GM23338 (cell line): ENCODE results near the gene EXOC3L1. TPM values are rescaled to one million over a fixed set of nuclear protein-coding genes. Genes with fewer than 3 reads are reported as not detected.
A peak's percentile ranks its signal among the peaks of the same experiment; 100 is the strongest.

Experiments used
- ATAC-seq: fragments of 200-7000 bp; cut with Tn5 transposase; 3 replicates; pipeline ENCODE4 v1.9.1; 2020
- DNase-seq: peaks from one replicate; pipeline ENCODE4 v3.0.0-alpha.2; 2015; ENCODE audit warnings: low spot score
- H2AFZ ChIP-seq: fragments of 200-600 bp; sonication (generic); 2 replicates; pipeline ENCODE4 v1.8.0; 2016; ENCODE audit warnings: antibody characterized with exemption, mild to moderate bottlenecking, moderate library complexity
- H3F3A ChIP-seq: fragments of 200-600 bp; sonication (generic); replicated peaks from 2 replicates; pipeline ENCODE4 v1.8.0; 2017; ENCODE audit warnings: antibody characterized with exemption, mixed run types, low read depth
- H3K27ac ChIP-seq: fragments of 200-600 bp; sonication (generic); 2 replicates; pipeline ENCODE4 v1.6.1; 2016; ENCODE audit warnings: low read depth
- H3K27me3 ChIP-seq: fragments of 200-600 bp; sonication (generic); 2 replicates; pipeline ENCODE4 v1.8.0; 2016; ENCODE audit warnings: mild to moderate bottlenecking, mixed run types, moderate library complexity; ENCODE audit not compliant: insufficient read depth
- H3K36me3 ChIP-seq: fragments of 200-600 bp; sonication (generic); 2 replicates; pipeline ENCODE4 v1.8.0; 2016; ENCODE audit warnings: mild to moderate bottlenecking; ENCODE audit not compliant: insufficient read depth
- H3K4me1 ChIP-seq: fragments of 200-600 bp; sonication (generic); 2 replicates; pipeline ENCODE4 v1.8.0; 2016; ENCODE audit warnings: mild to moderate bottlenecking, moderate library complexity; ENCODE audit not compliant: insufficient read depth
- H3K4me2 ChIP-seq: fragments of 200-600 bp; sonication (generic); 2 replicates; pipeline ENCODE4 v1.7.1; 2017; ENCODE audit warnings: mixed run types
- H3K4me3 ChIP-seq: fragments of 200-600 bp; sonication (generic); 2 replicates; pipeline ENCODE4 v1.6.1; 2016; ENCODE audit warnings: mixed run types
- H3K79me2 ChIP-seq: fragments of 200-600 bp; sonication (generic); replicated peaks from 2 replicates; pipeline ENCODE4 v1.8.0; 2017; ENCODE audit warnings: mild to moderate bottlenecking; ENCODE audit not compliant: insufficient read depth
- H3K9me2 ChIP-seq: fragments of 200-600 bp; sonication (generic); 2 replicates; pipeline ENCODE4 v1.8.0; 2017; ENCODE audit not compliant: insufficient read depth
- H4K20me1 ChIP-seq: fragments of 200-600 bp; sonication (generic); replicated peaks from 2 replicates; pipeline ENCODE4 v1.8.0; 2017; ENCODE audit warnings: mild to moderate bottlenecking; ENCODE audit not compliant: insufficient read depth
- H3K27ac Mint-ChIP-seq: 2 replicates; pipeline ENCODE4 v1.8.0; 2020; ENCODE audit warnings: inconsistent platforms, mild to moderate bottlenecking, moderate library complexity, mixed read lengths
- H3K27me3 Mint-ChIP-seq: 3 replicates; pipeline ENCODE4 v1.8.0; 2022; ENCODE audit warnings: low read depth, mild to moderate bottlenecking, moderate library complexity, mixed read lengths, inconsistent platforms; ENCODE audit not compliant: insufficient read depth, poor library complexity
- H3K36me3 Mint-ChIP-seq: 3 replicates; pipeline ENCODE4 v1.8.0; 2021; ENCODE audit warnings: low read depth, mild to moderate bottlenecking, inconsistent platforms, moderate library complexity, mixed read lengths
- H3K4me1 Mint-ChIP-seq: 3 replicates; pipeline ENCODE4 v1.8.0; 2020; ENCODE audit warnings: mild to moderate bottlenecking, inconsistent platforms, mixed read lengths
- H3K4me3 Mint-ChIP-seq: 3 replicates; pipeline ENCODE4 v1.8.0; 2021; ENCODE audit warnings: moderate library complexity, mild to moderate bottlenecking, inconsistent platforms, mixed read lengths
- H3K9me3 Mint-ChIP-seq: 3 replicates; pipeline ENCODE4 v1.8.0; 2020; ENCODE audit warnings: moderate library complexity, mild to moderate bottlenecking, inconsistent platforms, mixed read lengths
- EZH2 ChIP-seq: fragments of 200-600 bp; sonication (generic); IDR thresholded peaks from one replicate; pipeline ENCODE4 v1.8.0; 2017; ENCODE audit warnings: antibody characterized with exemption, mild to moderate bottlenecking, low read depth; ENCODE audit not compliant: unreplicated experiment
- EZH2phosphoT487 ChIP-seq: fragments of 200-600 bp; sonication (generic); IDR thresholded peaks from one replicate; pipeline ENCODE4 v1.8.1; 2018; ENCODE audit warnings: antibody characterized with exemption; ENCODE audit not compliant: unreplicated experiment
- JUNB ChIP-seq: IDR thresholded peaks from one replicate; pipeline ENCODE4 v1.6.1; 2016; ENCODE audit warnings: antibody characterized with exemption; ENCODE audit not compliant: unreplicated experiment
- POLR2AphosphoS5 ChIP-seq: IDR thresholded peaks from 2 replicates; pipeline ENCODE4 v1.6.1; 2016; ENCODE audit warnings: antibody characterized with exemption, low read depth
- polyA plus RNA-seq: library from polyadenylated mRNA; unstranded; fragments of >200 nt; fragmentation: Nextera tagmentation; extraction: Ambion mirVana; gene quantifications from 2 replicates; pipeline ENCODE4 v1.2.1, GENCODE V29; 2016
- total RNA-seq: library from RNA; depleted of rRNA; stranded (reverse); fragments of >200 nt; shearing (Covaris generic); gene quantifications from 2 replicates; pipeline ENCODE4 v1.2.3, GENCODE V29; 2014

EXOC3L1 gene
- total and polyA plus RNA-seq, 2 experiments from 2014 or later, result 1.1 to 2.3 TPM

GRCh38 chr16:67166598-67167168 is 23.3 kb downstream of the EXOC3L1 start:
- H3K4me3 Mint-ChIP-seq, result peak overlapping the region; percentile 62; the same call in 2 of the 3 replicates
- peak overlapping the region; percentile 79; the same call in 1 of the 2 replicates for H3K4me2 ChIP-seq
- no peak for DNase-seq

DNA sequence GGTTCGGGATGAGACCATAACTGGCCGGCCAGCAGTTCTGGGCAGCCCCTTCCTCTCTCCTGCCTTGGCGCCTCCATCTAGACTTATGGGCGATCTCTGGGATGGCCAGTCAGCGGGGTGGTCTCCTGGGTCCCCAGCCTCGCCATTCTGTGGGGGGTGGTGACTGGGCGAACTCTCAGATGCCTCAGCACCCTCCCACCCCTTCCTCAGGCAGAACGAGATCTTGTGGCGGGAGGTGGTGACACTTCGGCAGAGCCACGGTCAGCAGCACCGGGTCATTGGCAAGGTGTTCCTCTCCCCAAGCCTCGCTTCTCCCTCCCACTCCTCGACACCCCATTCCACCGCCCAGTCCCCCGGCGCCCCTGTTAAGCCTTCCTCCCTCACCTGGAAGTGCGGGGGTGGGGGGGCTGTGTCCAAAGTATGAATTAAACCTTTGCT is 23.8 kb downstream of the EXOC3L1 start:
- no peak for DNase-seq
- H3K4me1 ChIP-seq, result peaks cover 22% of the 10 kb centered on the region
- no peaks in the 10 kb centered on the region; the same call in 2 of the 3 replicates for H3K9me3 Mint-ChIP-seq
- H3K27ac Mint-ChIP-seq, result no peak overlapping the region
- no peak for ATAC-seq
- peaks cover 39% of the 10 kb centered on the region for H3K4me1 Mint-ChIP-seq
- H3K36me3 ChIP-seq, result no peaks in the 10 kb centered on the region
- peaks cover 95% of the 10 kb centered on the region for H3K27me3 Mint-ChIP-seq
- H3K4me3 ChIP-seq, result 0 out of 2 replicates have a peak overlapping the region, but pooled peaks have one; percentile 28
- H2AFZ ChIP-seq, result no peak overlapping the region
- TF ChIP-seq JUNB (no peak), EZH2phosphoT487 (peak; percentile 80), EZH2 (peak; percentile 96)
- no peaks in the 10 kb centered on the region for H3K9me2 ChIP-seq
- peaks cover 10% of the 10 kb centered on the region; the same call in 1 of the 2 replicates for H3F3A ChIP-seq
- no peaks in the 10 kb centered on the region for H3K79me2 ChIP-seq
- H3K27me3 ChIP-seq, result peaks cover 97% of the 10 kb centered on the region
- no peaks in the 10 kb centered on the region for H3K36me3 Mint-ChIP-seq
- peak overlapping the region; percentile 79; the same call in 1 of the 2 replicates for H3K4me2 ChIP-seq
- H3K4me3 Mint-ChIP-seq, result peak overlapping the region; percentile 62
- H3K27ac ChIP-seq, result no peak overlapping the region
- no peaks in the 10 kb centered on the region; the same call in 1 of the 2 replicates for H4K20me1 ChIP-seq

More at GRCh38 chr16:67166598-67167168, 23.3 kb downstream of the EXOC3L1 start:
- no peaks in the 10 kb centered on the region; the same call in 2 of the 3 replicates for H3K9me3 Mint-ChIP-seq
- H3K27me3 Mint-ChIP-seq, result peaks cover 95% of the 10 kb centered on the region
- peaks cover 40% of the 10 kb centered on the region for H3K4me1 Mint-ChIP-seq
- TF ChIP-seq EZH2 (peak; percentile 37), POLR2AphosphoS5 (no peak)
- Histone ChIP-seq H3K4me1 (peaks cover 21% of the 10 kb centered on the region), H4K20me1 (no peaks in the 10 kb centered on the region; the same call in 1 of the 2 replicates), H3K79me2 (no peaks in the 10 kb centered on the region), H2AFZ (no peak overlapping the region), H3K9me2 (no peaks in the 10 kb centered on the region), H3K36me3 (no peaks in the 10 kb centered on the region), H3K4me3 (0 out of 2 replicates have a peak overlapping the region, but pooled peaks have one; percentile 28), H3K27me3 (peaks cover 97% of the 10 kb centered on the region), H3K27ac (no peak overlapping the region), H3F3A (peaks cover 14% of the 10 kb centered on the region; the same call in 1 of the 2 replicates)
- no peak for ATAC-seq
- H3K27ac Mint-ChIP-seq, result no peak overlapping the region
- H3K36me3 Mint-ChIP-seq, result no peaks in the 10 kb centered on the region

DNA sequence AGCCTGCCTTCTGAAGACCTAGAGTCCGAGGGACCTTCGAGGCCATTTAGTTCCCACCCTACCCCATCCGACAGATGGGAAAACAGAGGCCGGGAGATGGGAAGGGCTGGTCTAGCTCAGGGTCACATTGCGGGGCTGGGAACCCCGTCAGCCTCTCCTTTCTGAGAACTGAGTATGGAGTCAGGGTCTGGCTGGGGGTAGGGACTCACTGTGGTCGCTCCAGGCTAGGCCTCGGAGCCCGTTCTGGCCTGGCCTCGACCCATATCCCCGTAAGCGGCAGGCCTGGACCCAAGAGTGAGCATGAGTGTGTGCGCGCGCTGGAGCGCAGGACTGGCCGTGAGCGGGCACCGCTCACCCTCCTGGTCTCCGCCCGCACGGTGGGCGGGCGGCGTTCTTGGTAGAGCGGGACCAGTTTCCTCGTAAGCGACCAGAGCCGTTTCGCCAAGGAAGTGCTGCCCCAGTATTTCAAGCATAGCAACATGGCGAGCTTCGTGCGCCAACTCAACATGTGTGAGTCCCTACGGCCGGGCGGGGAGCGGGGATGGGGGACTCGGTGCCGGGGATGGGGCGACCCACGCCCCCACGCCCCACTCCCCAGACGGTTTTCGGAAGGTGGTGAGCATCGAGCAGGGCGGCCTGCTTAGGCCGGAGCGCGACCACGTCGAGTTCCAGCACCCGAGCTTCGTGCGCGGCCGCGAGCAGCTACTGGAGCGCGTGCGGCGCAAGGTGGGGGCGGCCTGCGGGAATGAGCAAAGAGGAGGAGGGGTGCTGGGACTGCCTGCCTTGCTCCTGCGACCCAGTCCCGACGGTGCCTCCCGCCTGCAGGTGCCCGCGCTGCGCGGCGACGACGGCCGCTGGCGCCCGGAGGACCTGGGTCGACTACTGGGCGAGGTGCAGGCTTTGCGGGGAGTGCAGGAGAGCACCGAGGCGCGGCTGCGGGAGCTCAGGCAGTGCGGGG is 24.5 kb downstream of the EXOC3L1 start:
- H3K9me3 Mint-ChIP-seq, result peaks cover 2% of the 10 kb centered on the region; the same call in 2 of the 3 replicates
- peak overlapping the region; percentile 60 for H3K4me3 Mint-ChIP-seq
- Histone ChIP-seq H3F3A (peaks cover 10% of the 10 kb centered on the region), H4K20me1 (no peaks in the 10 kb centered on the region; the same call in 1 of the 2 replicates), H3K4me3 (peak overlapping the region; percentile 59), H3K36me3 (no peaks in the 10 kb centered on the region), H3K4me1 (peaks cover 22% of the 10 kb centered on the region), H3K27ac (no peak overlapping the region), H3K4me2 (peak overlapping the region; percentile 79), H3K27me3 (peaks cover 99% of the 10 kb centered on the region), H2AFZ (peak overlapping the region; percentile 47; the same call in 1 of the 2 replicates), H3K79me2 (no peaks in the 10 kb centered on the region), H3K9me2 (no peaks in the 10 kb centered on the region)
- peaks cover 36% of the 10 kb centered on the region for H3K4me1 Mint-ChIP-seq
- no peak overlapping the region for H3K27ac Mint-ChIP-seq
- no peaks in the 10 kb centered on the region for H3K36me3 Mint-ChIP-seq
- peaks cover 97% of the 10 kb centered on the region for H3K27me3 Mint-ChIP-seq
- DNase-seq (peak; percentile 73), ATAC-seq (peak; percentile 0)
- TF ChIP-seq JUNB, result no peak
- TF ChIP-seq EZH2, result peak; percentile 95
- TF ChIP-seq EZH2phosphoT487, result peak; percentile 95
